Neural cell (in vitro differentiated cells): Measurements from ENCODE around the gene ZNF587B. TPM values are rescaled to one million over a fixed set of nuclear protein-coding genes. Genes with fewer than 3 reads are reported as not detected.
"Not testable (repeated sequence)": the region's sequence is repeated elsewhere in the genome, so short reads cannot be mapped to it uniquely, and the experiment has no call there.

ENCODE experiments used
- H2AFZ ChIP-seq: fragments of 200-600, 300-800 bp; sonication (generic), shearing (Covaris generic); 2 replicates; pipeline ENCODE4 v1.6.0; 2014; ENCODE audit warnings: low read depth, mild to moderate bottlenecking, antibody characterized with exemption, low read length, moderate library complexity
- H3F3A ChIP-seq: fragments of 200-600 bp; shearing (Covaris generic); 2 replicates; pipeline ENCODE4 v1.6.1; 2016; ENCODE audit warnings: mild to moderate bottlenecking, moderate library complexity, mixed read lengths, antibody characterized with exemption, low read length; ENCODE audit not compliant: insufficient read depth, poor library complexity, severe bottlenecking
- H3K27ac ChIP-seq: fragments of 200-600, 300-800 bp; sonication (generic), shearing (Covaris generic); 2 replicates; pipeline ENCODE4 v1.5.1; 2014; ENCODE audit warnings: mild to moderate bottlenecking, low read length, moderate library complexity
- H3K27me3 ChIP-seq: fragments of 300-800, 200-600 bp; sonication (generic), shearing (Covaris generic); 2 replicates; pipeline ENCODE4 v1.6.0; 2014; ENCODE audit warnings: mild to moderate bottlenecking, low read depth, low read length, moderate library complexity; ENCODE audit not compliant: insufficient read depth
- H3K36me3 ChIP-seq: fragments of 300-800, 200-600 bp; sonication (generic), shearing (Covaris generic); 2 replicates; pipeline ENCODE4 v1.5.1; 2014; ENCODE audit warnings: mild to moderate bottlenecking, antibody characterized with exemption, low read length, moderate library complexity; ENCODE audit not compliant: insufficient read depth
- H3K4me2 ChIP-seq: fragments of 300-800, 200-600 bp; sonication (generic), shearing (Covaris generic); 2 replicates; pipeline ENCODE4 v1.6.0; 2014; ENCODE audit warnings: mild to moderate bottlenecking, low read length
- H3K4me3 ChIP-seq: fragments of 300-800, 200-600 bp; sonication (generic), shearing (Covaris generic); 2 replicates; pipeline ENCODE4 v1.5.1; 2014; ENCODE audit warnings: mild to moderate bottlenecking, low read length, moderate library complexity
- H3K79me2 ChIP-seq: fragments of 200-600 bp; shearing (Covaris generic); replicated peaks from 2 replicates; pipeline ENCODE4 v1.6.0; 2014; ENCODE audit warnings: mild to moderate bottlenecking, low read length, moderate library complexity; ENCODE audit not compliant: insufficient read depth
- H3K9ac ChIP-seq: fragments of 300-800, 200-600 bp; sonication (generic), shearing (Covaris generic); 2 replicates; pipeline ENCODE4 v1.6.1; 2016; ENCODE audit warnings: mild to moderate bottlenecking, low read length, mixed read lengths
- H3K9me2 ChIP-seq: fragments of 200-600 bp; shearing (Covaris generic); 2 replicates; pipeline ENCODE4 v1.6.1; 2016; ENCODE audit warnings: mild to moderate bottlenecking, low read length, mixed read lengths; ENCODE audit not compliant: insufficient read depth
- H3K9me3 ChIP-seq: fragments of 200-600, 300-800 bp; sonication (generic), shearing (Covaris generic); 2 replicates; pipeline ENCODE4 v1.6.1; 2016; ENCODE audit warnings: mild to moderate bottlenecking, mixed run types, low read length, moderate library complexity, mixed read lengths
- H4K20me1 ChIP-seq: fragments of 200-600 bp; shearing (Covaris generic); 2 replicates; pipeline ENCODE4 v1.6.1; 2016; ENCODE audit warnings: mild to moderate bottlenecking, mixed run types; ENCODE audit not compliant: insufficient read depth
- EP300 ChIP-seq: fragments of 450-650 bp; conservative IDR thresholded peaks from 2 replicates; pipeline ENCODE4 v1.6.1; 2014; ENCODE audit warnings: antibody characterized with exemption, mild to moderate bottlenecking, moderate library complexity; ENCODE audit not compliant: poor library complexity, severe bottlenecking
- EZH2 ChIP-seq: fragments of 200-600, 300-800 bp; shearing (Covaris generic), sonication (generic); IDR thresholded peaks from 2 replicates; pipeline ENCODE4 v1.6.1; 2014; ENCODE audit warnings: antibody characterized with exemption, low read length, borderline replicate concordance, mild to moderate bottlenecking; ENCODE audit not compliant: insufficient read depth, poor library complexity, severe bottlenecking
- MXI1 ChIP-seq: fragments of 450-650 bp; conservative IDR thresholded peaks from 2 replicates; pipeline ENCODE4 v1.6.1; 2014; ENCODE audit warnings: antibody characterized with exemption, mild to moderate bottlenecking; ENCODE audit not compliant: poor library complexity, severe bottlenecking
- POLR2AphosphoS5 ChIP-seq: IDR thresholded peaks from 2 replicates; pipeline ENCODE4 v1.6.1; 2012
- RAD21 ChIP-seq: fragments of 450-650 bp; conservative IDR thresholded peaks from 2 replicates; pipeline ENCODE4 v1.6.1; 2014; ENCODE audit warnings: antibody characterized with exemption, mild to moderate bottlenecking, moderate library complexity
- SMC3 ChIP-seq: fragments of 450-650 bp; conservative IDR thresholded peaks from 2 replicates; pipeline ENCODE4 v1.6.1; 2014; ENCODE audit warnings: antibody characterized with exemption, mild to moderate bottlenecking, moderate library complexity; ENCODE audit not compliant: poor library complexity
- TAF1 ChIP-seq: IDR thresholded peaks from 2 replicates; pipeline ENCODE4 v1.6.1; 2012; ENCODE audit warnings: low read depth
- polyA plus RNA-seq: library from polyadenylated mRNA; depleted of rRNA; stranded (reverse); fragments of >200 nt; gene quantifications from 2 replicates; pipeline ENCODE4 v1.2.3, GENCODE V29; 2014
- TF ChIP-seq, protein P1 (sequence below): IDR thresholded peaks from 2 replicates; pipeline ENCODE4 v1.6.1; 2012; ENCODE audit warnings: borderline replicate concordance
- TF ChIP-seq, protein P2 (sequence below): fragments of 450-650 bp; IDR thresholded peaks from 2 replicates; pipeline ENCODE4 v1.5.1; 2014; ENCODE audit warnings: antibody characterized with exemption, mild to moderate bottlenecking, moderate library complexity; ENCODE audit not compliant: poor library complexity, severe bottlenecking

The ZNF587B gene
- polyA plus RNA-seq, 1 donor from 2014 or later, result 5.7 TPM

DNA sequence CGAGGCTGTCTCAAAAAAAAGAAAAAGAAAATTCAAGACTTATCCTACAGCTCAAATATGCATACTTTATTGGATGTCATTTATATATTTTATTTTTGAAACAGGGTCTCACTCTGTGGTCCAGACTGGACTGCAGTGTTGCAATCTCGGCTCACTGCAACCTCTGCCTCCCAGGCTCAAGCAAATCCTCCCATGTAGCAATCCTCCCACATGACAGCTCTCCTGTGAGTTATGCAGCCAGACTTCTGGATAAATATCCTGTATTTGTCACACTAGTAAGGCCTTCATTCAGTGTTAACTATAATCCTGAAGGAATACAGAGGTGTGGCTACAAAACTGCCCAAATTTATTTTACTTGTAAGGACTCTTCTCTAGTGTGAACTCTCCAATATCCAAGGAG is 22.6 kb upstream of the ZNF587B start (continued):
- TF ChIP-seq, protein P1, sequence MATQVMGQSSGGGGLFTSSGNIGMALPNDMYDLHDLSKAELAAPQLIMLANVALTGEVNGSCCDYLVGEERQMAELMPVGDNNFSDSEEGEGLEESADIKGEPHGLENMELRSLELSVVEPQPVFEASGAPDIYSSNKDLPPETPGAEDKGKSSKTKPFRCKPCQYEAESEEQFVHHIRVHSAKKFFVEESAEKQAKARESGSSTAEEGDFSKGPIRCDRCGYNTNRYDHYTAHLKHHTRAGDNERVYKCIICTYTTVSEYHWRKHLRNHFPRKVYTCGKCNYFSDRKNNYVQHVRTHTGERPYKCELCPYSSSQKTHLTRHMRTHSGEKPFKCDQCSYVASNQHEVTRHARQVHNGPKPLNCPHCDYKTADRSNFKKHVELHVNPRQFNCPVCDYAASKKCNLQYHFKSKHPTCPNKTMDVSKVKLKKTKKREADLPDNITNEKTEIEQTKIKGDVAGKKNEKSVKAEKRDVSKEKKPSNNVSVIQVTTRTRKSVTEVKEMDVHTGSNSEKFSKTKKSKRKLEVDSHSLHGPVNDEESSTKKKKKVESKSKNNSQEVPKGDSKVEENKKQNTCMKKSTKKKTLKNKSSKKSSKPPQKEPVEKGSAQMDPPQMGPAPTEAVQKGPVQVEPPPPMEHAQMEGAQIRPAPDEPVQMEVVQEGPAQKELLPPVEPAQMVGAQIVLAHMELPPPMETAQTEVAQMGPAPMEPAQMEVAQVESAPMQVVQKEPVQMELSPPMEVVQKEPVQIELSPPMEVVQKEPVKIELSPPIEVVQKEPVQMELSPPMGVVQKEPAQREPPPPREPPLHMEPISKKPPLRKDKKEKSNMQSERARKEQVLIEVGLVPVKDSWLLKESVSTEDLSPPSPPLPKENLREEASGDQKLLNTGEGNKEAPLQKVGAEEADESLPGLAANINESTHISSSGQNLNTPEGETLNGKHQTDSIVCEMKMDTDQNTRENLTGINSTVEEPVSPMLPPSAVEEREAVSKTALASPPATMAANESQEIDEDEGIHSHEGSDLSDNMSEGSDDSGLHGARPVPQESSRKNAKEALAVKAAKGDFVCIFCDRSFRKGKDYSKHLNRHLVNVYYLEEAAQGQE, result no peak
- TF ChIP-seq RAD21, result no peak

DNA sequence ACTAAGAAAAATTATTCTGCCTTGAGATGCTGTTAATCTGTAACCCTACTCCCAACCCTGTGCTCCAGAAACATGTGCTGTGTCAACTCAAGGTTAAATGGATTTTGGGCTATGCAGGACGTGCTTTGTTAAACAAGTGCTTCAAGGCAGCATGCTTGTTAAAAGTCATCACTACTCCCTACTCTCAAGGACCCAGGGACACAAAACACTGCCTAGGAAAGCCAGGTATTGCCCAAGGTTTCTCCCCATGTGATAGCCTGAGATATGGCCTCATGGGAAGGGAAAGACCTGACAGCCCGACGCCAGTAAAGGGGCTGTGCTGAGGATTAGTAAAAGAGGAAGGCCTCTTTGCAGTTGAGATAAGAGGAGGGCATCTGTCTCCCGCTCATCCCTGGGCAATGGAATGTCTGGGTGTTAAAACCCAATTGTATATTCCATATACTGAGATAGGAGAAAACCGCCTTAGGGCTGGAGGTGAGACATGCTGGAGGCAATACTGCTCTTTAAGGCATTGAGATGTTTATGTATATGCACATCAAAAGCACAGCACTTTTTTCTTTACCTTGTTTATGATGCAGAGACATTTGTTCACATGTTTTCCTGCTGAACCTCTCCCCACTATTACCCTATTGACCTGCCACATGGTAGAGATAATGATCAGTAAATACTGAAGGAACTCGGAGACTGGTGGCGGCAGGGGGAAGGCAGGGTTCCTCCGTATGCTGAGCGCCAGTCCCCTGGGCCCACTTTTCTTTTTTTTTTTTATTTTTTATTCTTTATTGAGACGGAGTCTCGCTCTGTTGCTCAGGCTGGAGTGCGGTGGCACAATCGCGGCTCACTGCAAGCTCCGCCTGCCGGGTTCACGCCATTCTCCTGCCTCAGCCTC is 19.4 kb upstream of the ZNF587B start:
- H3K4me3 ChIP-seq, H3K36me3 ChIP-seq, H3F3A ChIP-seq, H3K9ac ChIP-seq, H3K27me3 ChIP-seq, H2AFZ ChIP-seq, H3K9me2 ChIP-seq, H4K20me1 ChIP-seq, H3K79me2 ChIP-seq, H3K9me3 ChIP-seq, H3K4me2 ChIP-seq, H3K27ac ChIP-seq: not testable (repeated sequence)

DNA sequence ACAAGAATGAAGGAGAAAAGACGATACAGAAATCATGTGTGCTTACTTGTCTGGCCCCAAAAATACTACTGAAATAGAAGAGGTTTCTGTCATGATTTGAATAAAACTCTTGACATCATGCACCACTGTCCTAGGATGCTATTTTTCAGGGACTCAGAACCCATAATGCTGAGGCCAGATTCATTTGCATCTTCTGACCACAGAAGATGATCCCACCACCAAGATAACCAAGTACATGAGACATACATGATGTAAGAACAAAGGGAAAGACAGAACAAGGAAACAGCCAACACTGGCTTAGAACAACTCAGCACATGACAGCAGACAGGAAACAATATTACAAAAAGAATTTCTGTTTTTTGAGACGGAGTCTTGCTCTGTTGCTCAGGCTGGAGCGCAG is 17.9 kb upstream of the ZNF587B start:
- Histone ChIP-seq H4K20me1 (no peaks in the 10 kb centered on the region), H3K9ac (no peak overlapping the region), H3K36me3 (no peaks in the 10 kb centered on the region), H3K4me3 (peak overlapping the region; percentile 94), H3K79me2 (peaks cover 9% of the 10 kb centered on the region), H3F3A (no peaks in the 10 kb centered on the region), H2AFZ (no peak overlapping the region), H3K9me2 (no peaks in the 10 kb centered on the region), H3K27ac (no peak overlapping the region), H3K9me3 (no peaks in the 10 kb centered on the region), H3K4me2 (no peak overlapping the region), H3K27me3 (no peaks in the 10 kb centered on the region)
- TF ChIP-seq TAF1 (no peak), EP300 (no peak), POLR2AphosphoS5 (no peak), RAD21 (no peak), EZH2 (no peak), SMC3 (no peak), MXI1 (no peak)
- TF ChIP-seq, protein P1, result no peak
- TF ChIP-seq, protein P2, sequence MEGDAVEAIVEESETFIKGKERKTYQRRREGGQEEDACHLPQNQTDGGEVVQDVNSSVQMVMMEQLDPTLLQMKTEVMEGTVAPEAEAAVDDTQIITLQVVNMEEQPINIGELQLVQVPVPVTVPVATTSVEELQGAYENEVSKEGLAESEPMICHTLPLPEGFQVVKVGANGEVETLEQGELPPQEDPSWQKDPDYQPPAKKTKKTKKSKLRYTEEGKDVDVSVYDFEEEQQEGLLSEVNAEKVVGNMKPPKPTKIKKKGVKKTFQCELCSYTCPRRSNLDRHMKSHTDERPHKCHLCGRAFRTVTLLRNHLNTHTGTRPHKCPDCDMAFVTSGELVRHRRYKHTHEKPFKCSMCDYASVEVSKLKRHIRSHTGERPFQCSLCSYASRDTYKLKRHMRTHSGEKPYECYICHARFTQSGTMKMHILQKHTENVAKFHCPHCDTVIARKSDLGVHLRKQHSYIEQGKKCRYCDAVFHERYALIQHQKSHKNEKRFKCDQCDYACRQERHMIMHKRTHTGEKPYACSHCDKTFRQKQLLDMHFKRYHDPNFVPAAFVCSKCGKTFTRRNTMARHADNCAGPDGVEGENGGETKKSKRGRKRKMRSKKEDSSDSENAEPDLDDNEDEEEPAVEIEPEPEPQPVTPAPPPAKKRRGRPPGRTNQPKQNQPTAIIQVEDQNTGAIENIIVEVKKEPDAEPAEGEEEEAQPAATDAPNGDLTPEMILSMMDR, result no peak

DNA sequence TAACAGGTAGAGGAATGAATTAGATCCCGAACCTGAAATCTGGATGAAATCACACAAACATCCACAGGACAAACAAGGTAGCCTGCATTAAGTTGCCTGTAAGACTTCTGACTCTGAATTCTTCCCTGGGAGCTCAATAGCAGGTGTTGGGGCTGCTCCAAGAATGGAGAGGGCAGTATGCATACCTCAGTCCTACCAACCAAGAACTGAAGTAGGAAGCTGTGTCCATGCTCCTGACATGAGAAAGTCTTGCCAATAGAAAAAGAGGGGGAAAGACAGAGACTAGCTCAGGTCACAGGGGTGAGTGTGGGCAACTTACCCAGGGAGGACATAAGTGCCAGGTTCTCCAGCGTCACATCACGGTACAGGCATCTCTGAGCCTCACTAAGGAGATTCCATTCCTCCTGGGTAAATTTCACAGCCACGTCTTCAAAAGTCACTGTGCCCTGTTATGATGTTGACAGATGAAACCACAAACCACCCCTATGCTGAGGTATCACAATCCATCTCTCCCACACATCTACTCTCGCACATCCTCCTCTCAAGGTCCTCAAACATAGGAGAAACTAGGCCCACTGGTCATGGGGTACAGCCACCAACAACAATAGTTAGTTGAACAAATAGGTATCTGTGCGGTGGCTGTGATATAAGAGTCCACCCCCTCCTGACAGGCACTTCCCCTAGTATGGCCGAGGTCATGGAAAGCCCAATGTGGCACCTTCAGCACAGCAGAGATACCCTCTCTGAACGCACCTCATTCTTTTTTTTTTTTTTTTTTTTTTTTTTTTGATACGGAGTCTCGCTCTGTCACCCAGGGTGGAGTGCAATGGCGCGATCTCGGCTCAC is 16.9 kb upstream of the ZNF587B start:
- not testable (repeated sequence) for H3K9me3 ChIP-seq, H3K27ac ChIP-seq, H3K9ac ChIP-seq, H3F3A ChIP-seq, H3K79me2 ChIP-seq, H4K20me1 ChIP-seq, H3K36me3 ChIP-seq, H2AFZ ChIP-seq, H3K4me2 ChIP-seq, H3K27me3 ChIP-seq, H3K9me2 ChIP-seq
- peak overlapping the region; percentile 94 for H3K4me3 ChIP-seq
